Activated naive CD4-positive, alpha-beta T cell treated with anti-CD3 and anti-CD28 coated beads, Interleukin-2, amount 10 ng/mL, durations not matched to agents 7 days and 5 days (primary cell): ENCODE results near the gene MLH1.
A peak's percentile ranks its signal among the peaks of the same experiment; 100 is the strongest.
"Not testable (repeated sequence)": the region's sequence is repeated elsewhere in the genome, so short reads cannot be mapped to it uniquely, and the experiment has no call there.

ENCODE experiments used
- CTCF ChIA-PET: fragments of 350-600 bp; sonication (Branson Sonifier 250); formaldehyde crosslinking; loops from one replicate; lab custom pipeline; 2021; ENCODE audit warnings: antibody characterized with exemption; lab: Charles Lee
- DNase-seq: peaks from one replicate; pipeline ENCODE4 v3.0.0-alpha.2; 2020
- H3K27ac Mint-ChIP-seq: one replicate; pipeline ENCODE4 v1.8.0; 2021; ENCODE audit warnings: mild to moderate bottlenecking, moderate library complexity, mixed read lengths
- H3K27me3 Mint-ChIP-seq: one replicate; pipeline ENCODE4 v1.8.0; 2021; ENCODE audit warnings: mild to moderate bottlenecking, mixed read lengths
- H3K36me3 Mint-ChIP-seq: one replicate; pipeline ENCODE4 v1.8.0; 2021; ENCODE audit warnings: mixed read lengths
- H3K4me1 Mint-ChIP-seq: one replicate; pipeline ENCODE4 v1.8.0; 2021; ENCODE audit warnings: mixed read lengths
- H3K4me3 Mint-ChIP-seq: one replicate; pipeline ENCODE4 v1.8.0; 2021; ENCODE audit warnings: mild to moderate bottlenecking, moderate library complexity, mixed read lengths
- H3K9me3 Mint-ChIP-seq: one replicate; pipeline ENCODE4 v1.8.0; 2021; ENCODE audit warnings: mixed read lengths

MLH1 gene

GRCh38 chr3:37030588-37030987 is 37.3 kb downstream of the MLH1 start:
- Mint-ChIP-seq H3K4me3 (no peak overlapping the region), H3K27me3 (no peaks in the 10 kb centered on the region), H3K4me1 (no peaks in the 10 kb centered on the region), H3K36me3 (peaks cover 56% of the 10 kb centered on the region), H3K27ac (no peak overlapping the region), H3K9me3 (no peaks in the 10 kb centered on the region)
- no peak for DNase-seq
- CTCF ChIA-PET, result no interaction called here

GRCh38 chr3:37031096-37031682 is 37.9 kb downstream of the MLH1 start:
- Mint-ChIP-seq H3K27me3 (no peaks in the 10 kb centered on the region), H3K4me3 (no peak overlapping the region), H3K27ac (no peak overlapping the region), H3K4me1 (no peaks in the 10 kb centered on the region), H3K36me3 (peaks cover 57% of the 10 kb centered on the region), H3K9me3 (no peaks in the 10 kb centered on the region)
- CTCF ChIA-PET, result no interaction called here
- DNase-seq, result no peak

GRCh38 chr3:37032961-37033360 is 39.6 kb downstream of the MLH1 start:
- Mint-ChIP-seq H3K9me3 (no peaks in the 10 kb centered on the region), H3K27ac (no peak overlapping the region), H3K27me3 (no peaks in the 10 kb centered on the region), H3K4me1 (no peaks in the 10 kb centered on the region), H3K36me3 (peaks cover 62% of the 10 kb centered on the region), H3K4me3 (no peak overlapping the region)
- no peak for DNase-seq
- CTCF ChIA-PET, result interaction anchor here (1.0 kb wide), 1 partner anchor 9 kb away, joined by 4 read pairs; no protein-coding TSS in a partner anchor

- Mint-ChIP-seq H3K4me1 (no peaks in the 10 kb centered on the region), H3K9me3 (no peaks in the 10 kb centered on the region), H3K4me3 (no peak overlapping the region), H3K27ac (peak overlapping the region; percentile 6), H3K27me3 (no peaks in the 10 kb centered on the region), H3K36me3 (peaks cover 69% of the 10 kb centered on the region)
- no peak for DNase-seq
- CTCF ChIA-PET, result no interaction called here
Measured at GRCh38 chr3:37037352-37037751, 44.0 kb downstream of the MLH1 start.

GRCh38 chr3:37039161-37039846 is 46.0 kb downstream of the MLH1 start:
- no peak overlapping the region for H3K4me3 Mint-ChIP-seq
- no peak overlapping the region for H3K27ac Mint-ChIP-seq
- H3K36me3 Mint-ChIP-seq, result peaks cover 61% of the 10 kb centered on the region
- H3K9me3 Mint-ChIP-seq, result no peaks in the 10 kb centered on the region
- H3K27me3 Mint-ChIP-seq, result no peaks in the 10 kb centered on the region
- CTCF ChIA-PET, result no interaction called here
- no peak for DNase-seq
- no peaks in the 10 kb centered on the region for H3K4me1 Mint-ChIP-seq

GRCh38 chr3:37040231-37040630 is 46.9 kb downstream of the MLH1 start:
- Mint-ChIP-seq H3K4me3 (no peak overlapping the region), H3K36me3 (peaks cover 60% of the 10 kb centered on the region), H3K27ac (no peak overlapping the region), H3K4me1 (no peaks in the 10 kb centered on the region), H3K9me3 (no peaks in the 10 kb centered on the region), H3K27me3 (no peaks in the 10 kb centered on the region)
- no peak for DNase-seq
- CTCF ChIA-PET, result no interaction called here

- no peaks in the 10 kb centered on the region for H3K9me3 Mint-ChIP-seq
- CTCF ChIA-PET, result no interaction called here
- no peak for DNase-seq
- no peaks in the 10 kb centered on the region for H3K4me1 Mint-ChIP-seq
- H3K27ac Mint-ChIP-seq, result no peak overlapping the region
- no peaks in the 10 kb centered on the region for H3K27me3 Mint-ChIP-seq
- no peak overlapping the region for H3K4me3 Mint-ChIP-seq
- peaks cover 52% of the 10 kb centered on the region for H3K36me3 Mint-ChIP-seq
Measured at GRCh38 chr3:37041546-37042195, 48.4 kb downstream of the MLH1 start.

GRCh38 chr3:37042712-37043111 is 49.4 kb downstream of the MLH1 start:
- CTCF ChIA-PET, H3K9me3 Mint-ChIP-seq, H3K4me3 Mint-ChIP-seq, H3K4me1 Mint-ChIP-seq, DNase-seq, H3K27me3 Mint-ChIP-seq, H3K27ac Mint-ChIP-seq: not testable (repeated sequence)
- peaks cover 54% of the 10 kb centered on the region for H3K36me3 Mint-ChIP-seq

- CTCF ChIA-PET, result no interaction called here
- H3K4me1 Mint-ChIP-seq, result no peaks in the 10 kb centered on the region
- H3K4me3 Mint-ChIP-seq, result no peak overlapping the region
- no peaks in the 10 kb centered on the region for H3K27me3 Mint-ChIP-seq
- peaks cover 61% of the 10 kb centered on the region for H3K36me3 Mint-ChIP-seq
- DNase-seq, result no peak
- no peaks in the 10 kb centered on the region for H3K9me3 Mint-ChIP-seq
- no peak overlapping the region for H3K27ac Mint-ChIP-seq
Measured at GRCh38 chr3:37050282-37050681, 57.0 kb downstream of the MLH1 start.

GRCh38 chr3:37052860-37053259 is 59.5 kb downstream of the MLH1 start:
- Mint-ChIP-seq H3K27ac (no peak overlapping the region), H3K36me3 (peaks cover 59% of the 10 kb centered on the region), H3K4me1 (no peaks in the 10 kb centered on the region), H3K27me3 (no peaks in the 10 kb centered on the region), H3K9me3 (no peaks in the 10 kb centered on the region), H3K4me3 (no peak overlapping the region)
- CTCF ChIA-PET, result no interaction called here
- DNase-seq, result no peak

- Mint-ChIP-seq H3K27ac (no peak overlapping the region), H3K36me3 (peaks cover 55% of the 10 kb centered on the region), H3K4me3 (no peak overlapping the region), H3K4me1 (no peaks in the 10 kb centered on the region), H3K27me3 (no peaks in the 10 kb centered on the region), H3K9me3 (no peaks in the 10 kb centered on the region)
- CTCF ChIA-PET, result no interaction called here
- no peak for DNase-seq
Measured at GRCh38 chr3:37053337-37053736, 60.0 kb downstream of the MLH1 start.

GRCh38 chr3:37053753-37054152 is 60.4 kb downstream of the MLH1 start:
- Mint-ChIP-seq H3K4me3 (no peak overlapping the region), H3K27ac (no peak overlapping the region), H3K4me1 (no peaks in the 10 kb centered on the region), H3K27me3 (no peaks in the 10 kb centered on the region), H3K9me3 (no peaks in the 10 kb centered on the region), H3K36me3 (peaks cover 50% of the 10 kb centered on the region)
- no peak for DNase-seq
- CTCF ChIA-PET, result no interaction called here

GRCh38 chr3:37054370-37054769 is 61.1 kb downstream of the MLH1 start:
- H3K36me3 Mint-ChIP-seq, result peaks cover 44% of the 10 kb centered on the region
- H3K9me3 Mint-ChIP-seq, result no peaks in the 10 kb centered on the region
- H3K4me1 Mint-ChIP-seq, result no peaks in the 10 kb centered on the region
- H3K27ac Mint-ChIP-seq, result no peak overlapping the region
- no peak overlapping the region for H3K4me3 Mint-ChIP-seq
- no peak for DNase-seq
- no peaks in the 10 kb centered on the region for H3K27me3 Mint-ChIP-seq
- CTCF ChIA-PET, result no interaction called here

GRCh38 chr3:37055077-37055476 is 61.8 kb downstream of the MLH1 start:
- H3K36me3 Mint-ChIP-seq, result peaks cover 45% of the 10 kb centered on the region

GRCh38 chr3:37056826-37057225 is 63.5 kb downstream of the MLH1 start:
- Mint-ChIP-seq H3K27me3 (no peaks in the 10 kb centered on the region), H3K9me3 (no peaks in the 10 kb centered on the region), H3K36me3 (peaks cover 44% of the 10 kb centered on the region), H3K4me1 (no peaks in the 10 kb centered on the region), H3K4me3 (no peak overlapping the region), H3K27ac (no peak overlapping the region)
- CTCF ChIA-PET, result no interaction called here
- no peak for DNase-seq

More at GRCh38 chr3:37055077-37055476, 61.8 kb downstream of the MLH1 start:
- H3K4me3 Mint-ChIP-seq, DNase-seq, CTCF ChIA-PET, H3K27me3 Mint-ChIP-seq, H3K27ac Mint-ChIP-seq, H3K4me1 Mint-ChIP-seq, H3K9me3 Mint-ChIP-seq: not testable (repeated sequence)
